ENCODE measurements around the gene UBXN1.
A peak's percentile ranks its signal among the peaks of the same experiment; 100 is the strongest.

Gene UBXN1, protein sequence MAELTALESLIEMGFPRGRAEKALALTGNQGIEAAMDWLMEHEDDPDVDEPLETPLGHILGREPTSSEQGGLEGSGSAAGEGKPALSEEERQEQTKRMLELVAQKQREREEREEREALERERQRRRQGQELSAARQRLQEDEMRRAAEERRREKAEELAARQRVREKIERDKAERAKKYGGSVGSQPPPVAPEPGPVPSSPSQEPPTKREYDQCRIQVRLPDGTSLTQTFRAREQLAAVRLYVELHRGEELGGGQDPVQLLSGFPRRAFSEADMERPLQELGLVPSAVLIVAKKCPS

DNA sequence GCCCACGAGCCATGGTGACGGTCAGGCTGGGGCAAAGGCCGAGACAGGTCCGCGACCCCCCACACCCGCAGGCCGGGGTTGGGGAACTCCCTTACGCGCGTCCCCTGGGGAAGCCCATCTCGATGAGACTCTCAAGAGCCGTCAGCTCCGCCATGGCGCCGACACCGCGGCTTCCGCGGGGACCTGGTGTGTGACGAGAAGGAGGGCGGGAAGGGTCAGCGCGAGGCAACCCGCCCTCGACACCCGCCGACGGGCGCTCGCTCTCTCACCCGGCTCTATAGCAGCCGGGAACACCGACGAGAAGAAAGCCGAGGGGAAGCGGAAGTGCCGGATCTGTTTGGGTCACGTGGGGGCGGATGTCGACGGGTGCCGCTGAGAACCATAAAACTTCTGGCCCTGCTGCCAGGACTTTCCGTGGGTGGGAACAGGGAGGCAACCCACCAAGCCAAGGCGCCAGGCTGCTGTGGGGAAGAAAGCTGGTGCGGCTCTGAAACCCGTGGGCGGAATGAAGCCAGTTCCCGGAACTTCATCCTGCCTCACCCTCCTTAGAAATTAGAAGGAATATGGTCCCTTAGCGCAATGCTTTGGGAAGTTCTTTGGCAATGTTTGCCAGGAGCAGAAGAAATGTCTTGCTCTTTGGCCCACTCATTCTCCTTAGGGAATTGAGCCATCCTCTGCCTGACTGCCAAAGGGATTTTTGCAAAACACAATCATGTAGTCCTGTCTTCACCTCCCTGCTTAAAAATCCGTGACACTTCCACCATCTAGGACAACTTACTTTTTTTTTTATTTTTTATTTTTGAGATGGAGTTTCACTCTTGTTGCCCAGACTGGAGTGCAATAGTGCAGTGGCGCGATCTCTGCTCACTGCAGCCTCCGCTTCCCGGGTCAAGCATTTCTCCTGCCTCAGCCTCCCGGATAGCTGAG, at the start of gene UBXN1:
Gene UBXN1 (minus strand): TSS at position 304 of the 927 bp plus-strand sequence. CDS start 150 bp downstream, at position 154.
- DNase-seq, result peak; percentile 79

DNA sequence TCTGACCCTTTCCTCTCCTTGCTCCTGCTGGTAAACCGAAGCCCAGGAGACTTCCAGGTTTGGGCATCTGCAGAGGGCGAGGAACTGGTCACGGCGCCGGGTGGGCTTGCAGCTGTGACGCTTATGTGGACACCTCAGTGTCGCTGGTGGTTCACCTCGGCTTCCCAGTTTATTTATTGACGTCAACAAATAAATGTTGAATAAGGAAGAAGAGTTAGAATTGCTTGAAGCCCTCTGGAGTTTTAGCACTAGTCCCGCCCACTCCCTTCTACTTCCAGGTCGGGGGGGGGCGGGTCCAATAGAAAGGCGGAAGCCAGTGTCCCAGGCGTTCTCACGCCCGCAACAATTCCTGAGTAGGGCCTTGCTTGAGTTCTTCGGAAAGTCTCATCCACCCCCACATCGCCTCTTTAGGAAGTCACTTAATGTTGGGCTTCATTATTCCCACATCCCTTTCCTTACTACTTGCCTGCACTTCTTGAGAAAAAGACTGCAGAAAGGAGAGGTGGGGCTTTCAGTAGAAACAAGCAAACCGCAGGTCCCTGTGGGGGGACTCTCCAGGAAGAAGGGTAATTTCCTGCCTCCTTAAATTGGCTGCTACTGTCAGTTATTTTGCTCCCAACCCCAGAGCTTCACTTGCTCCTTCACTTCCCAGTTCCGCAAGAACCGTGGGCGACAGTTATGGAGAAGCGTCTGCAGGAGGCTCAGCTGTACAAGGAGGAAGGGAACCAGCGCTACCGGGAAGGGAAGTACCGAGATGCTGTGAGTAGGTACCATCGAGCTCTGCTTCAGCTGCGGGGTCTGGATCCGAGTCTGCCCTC, 49.5 kb upstream of the UBXN1 start, which contains the start of gene TTC9C:
Gene TTC9C (plus strand): TSS at position 316 of the 818 bp plus-strand sequence. CDS start 363 bp downstream, at position 679.
- peak; percentile 82 for DNase-seq

DNA sequence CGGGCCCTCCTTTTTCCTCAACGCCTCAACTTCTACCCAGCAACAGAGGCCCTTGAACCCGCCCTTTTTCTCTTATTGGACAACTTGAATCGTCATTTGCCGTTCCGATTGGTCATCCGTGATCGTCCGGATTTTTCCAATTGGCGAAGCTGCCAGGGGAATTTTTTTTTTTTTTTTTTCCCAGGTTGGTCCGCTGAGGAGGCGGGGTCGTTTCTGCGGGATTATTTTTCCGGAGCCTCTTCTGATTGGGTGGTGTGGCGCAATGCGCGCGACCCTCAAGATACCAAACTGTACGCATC, 48.9 kb upstream of the UBXN1 start:
- peak; percentile 91 for DNase-seq

DNA sequence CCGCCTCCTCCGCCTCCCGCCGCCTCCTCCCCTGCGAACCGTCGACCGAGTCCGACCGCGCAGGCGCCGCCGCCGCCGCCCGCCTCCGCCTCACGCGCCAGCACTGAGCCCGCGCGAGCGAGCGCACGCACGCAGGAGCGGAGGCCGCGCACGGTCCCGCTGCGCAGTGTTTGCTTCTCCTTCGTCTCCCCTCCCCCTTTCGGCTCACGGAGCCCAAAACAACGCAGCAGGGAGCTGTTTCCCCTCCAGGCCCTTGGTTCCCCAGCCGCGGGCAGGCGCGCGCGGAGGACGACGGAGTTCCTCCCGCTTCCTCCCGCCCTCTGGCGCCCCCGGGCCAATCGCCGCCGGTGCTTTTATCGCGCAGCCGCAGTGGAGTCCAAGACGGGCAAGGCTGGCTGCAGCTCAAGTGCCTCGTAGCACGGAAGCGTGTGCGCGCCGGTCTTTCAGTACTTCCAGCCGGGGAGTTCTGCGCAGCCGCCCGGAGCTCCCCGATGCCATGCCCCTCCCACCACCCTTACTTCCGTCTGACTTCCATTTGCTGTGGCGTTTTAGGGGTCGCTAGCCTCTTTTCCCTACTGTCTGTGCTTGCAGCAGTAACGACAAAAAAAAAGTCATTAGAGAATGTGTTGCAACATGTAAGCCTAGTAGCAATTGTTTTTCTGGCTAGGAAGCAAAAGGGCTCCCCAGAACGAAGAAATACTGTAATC, 48.4 kb upstream of the UBXN1 start, which contains the start of gene HNRNPUL2:
Gene HNRNPUL2 (minus strand): TSS at position 293 of the 707 bp plus-strand sequence. CDS start 301 bp downstream, outside the sequence.
- peak; percentile 100 for DNase-seq

DNA sequence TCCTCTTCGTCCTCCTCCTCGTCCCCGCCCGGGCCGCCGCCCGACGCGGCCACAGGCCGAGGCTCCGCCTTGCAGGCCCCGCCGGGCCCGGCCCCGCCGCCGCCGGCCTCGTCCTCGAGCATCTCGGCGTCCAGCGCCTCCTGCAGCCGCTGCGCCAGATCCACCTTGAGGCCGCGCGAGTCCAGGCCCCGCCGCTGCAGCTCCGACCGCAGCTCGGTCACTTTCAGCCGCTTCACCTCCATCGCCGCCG, 48.0 kb upstream of the UBXN1 start:
- DNase-seq, result no peak

DNA sequence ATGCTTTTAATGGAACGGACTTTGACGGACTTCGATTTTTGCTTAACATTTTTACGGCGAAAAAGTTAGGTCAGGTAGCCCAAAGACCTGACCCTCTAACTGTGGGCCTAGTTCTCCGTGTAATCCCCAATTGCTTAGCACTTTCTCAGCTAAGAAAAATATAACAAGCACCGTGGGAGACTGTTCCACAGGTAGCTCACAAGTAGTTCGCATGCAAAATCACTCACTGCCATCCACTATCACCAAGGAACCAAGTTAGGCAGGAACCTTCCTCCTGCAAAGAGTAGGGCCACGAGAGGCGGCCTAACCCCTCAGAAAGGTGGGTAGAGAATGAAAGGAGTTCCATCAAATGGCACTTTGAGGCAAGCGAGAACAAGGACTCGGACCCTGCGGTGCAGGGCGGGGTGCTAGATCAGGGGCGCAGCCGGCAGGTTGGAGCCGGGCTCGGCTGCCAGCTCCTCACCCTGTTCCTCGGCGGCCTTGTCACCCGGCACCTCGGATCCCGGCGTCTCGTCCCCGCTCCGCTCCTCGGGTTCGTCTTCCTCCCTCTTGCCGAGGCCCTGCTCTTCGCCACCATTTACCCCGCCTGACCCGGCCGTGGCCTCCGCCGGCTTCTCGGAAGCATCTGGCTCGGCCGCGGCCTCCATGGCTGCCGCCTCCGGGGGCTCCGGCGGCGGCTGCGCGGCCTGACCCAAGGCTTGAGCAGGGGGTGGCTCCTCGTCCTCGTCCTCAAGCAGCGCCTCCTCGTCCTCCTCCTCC, 47.5 kb upstream of the UBXN1 start:
- DNase-seq, result no peak

DNA sequence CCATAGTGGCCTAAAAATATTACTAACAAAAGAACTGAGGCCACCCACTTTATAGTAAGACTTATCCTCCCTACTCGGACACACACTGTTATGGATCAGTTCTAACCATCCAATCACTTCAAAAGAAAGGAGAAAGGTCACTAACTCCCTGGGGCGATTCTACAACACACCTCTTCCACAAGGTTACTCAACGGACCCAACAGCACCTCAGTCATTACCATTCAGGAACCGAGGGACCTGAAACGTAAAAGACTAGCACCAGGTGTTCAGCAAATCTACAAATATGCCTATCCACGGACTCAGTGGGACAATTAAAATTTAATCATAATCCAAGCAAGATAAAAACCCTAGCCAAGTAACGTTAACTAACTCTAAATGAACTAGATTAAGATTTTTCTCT, 46.8 kb upstream of the UBXN1 start:
- DNase-seq, result no peak

DNA sequence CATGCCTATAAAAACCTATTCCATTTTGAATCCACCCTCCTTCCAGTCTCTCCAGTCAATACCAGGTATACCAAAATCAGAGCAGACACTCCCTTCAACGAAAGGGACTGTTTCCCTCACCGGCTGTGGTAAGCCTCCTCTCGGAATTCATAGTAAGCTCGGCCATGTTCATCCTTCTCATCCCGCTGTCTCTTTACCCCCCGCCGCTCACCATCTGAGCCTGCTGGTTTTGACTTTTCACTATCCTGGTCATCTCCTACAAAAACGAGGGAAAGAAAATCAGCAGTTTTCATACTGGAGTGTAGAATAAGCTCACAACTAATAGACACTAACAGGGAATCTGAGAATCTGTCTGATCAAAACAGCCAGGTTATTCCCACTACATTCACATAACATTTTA, 45.3 kb upstream of the UBXN1 start:
- no peak for DNase-seq

DNA sequence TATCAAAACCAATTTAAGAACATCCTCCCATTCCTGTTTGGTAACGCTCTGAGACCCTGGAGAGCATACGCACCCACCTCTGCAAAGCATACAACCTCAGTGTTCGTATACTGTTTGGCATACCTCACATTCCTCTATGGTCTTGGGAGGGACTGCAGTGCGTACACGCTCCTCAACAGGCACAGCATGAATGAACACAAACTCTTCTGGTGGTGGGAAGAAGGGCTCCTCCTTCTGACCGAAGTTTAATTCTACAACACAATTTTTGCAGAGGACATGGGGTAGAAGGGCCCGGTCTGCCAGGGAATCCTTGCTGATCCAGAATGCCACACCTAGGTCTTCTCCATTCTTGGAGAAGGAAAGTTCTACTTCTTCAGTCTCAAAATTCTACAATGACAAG, 43.1 kb upstream of the UBXN1 start:
- peak; percentile 3 for DNase-seq

DNA sequence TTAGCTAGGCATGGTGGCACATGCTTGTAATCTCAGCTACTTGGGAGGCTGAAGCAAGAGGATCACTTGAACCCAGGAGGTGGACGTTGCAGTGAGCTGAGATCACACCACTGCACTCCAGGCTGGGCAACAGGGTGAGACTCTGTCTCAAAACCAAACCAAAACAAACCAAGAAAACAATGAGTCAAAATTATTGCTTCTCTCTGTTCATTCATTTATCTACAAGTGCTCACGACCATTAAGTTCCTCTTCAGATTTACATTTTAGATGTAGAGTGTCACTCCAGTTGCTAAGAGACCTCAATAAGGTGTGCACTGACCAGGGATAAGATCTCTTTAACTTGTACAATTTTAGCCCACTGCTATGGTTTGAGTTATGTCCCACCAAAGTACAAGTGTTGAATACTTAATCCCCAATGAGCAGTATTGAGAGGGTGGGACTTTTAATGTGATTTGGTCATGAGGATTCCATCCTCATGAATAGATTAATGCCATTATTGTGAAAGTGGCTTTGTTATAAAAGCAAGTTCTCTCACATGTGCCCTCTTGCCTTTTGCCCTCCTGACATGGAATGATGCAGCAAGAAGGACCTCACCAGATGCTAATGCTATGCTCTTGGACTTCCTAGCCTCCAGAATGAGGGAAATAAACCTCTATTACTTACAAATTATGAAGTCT, 40.6 kb upstream of the UBXN1 start:
- DNase-seq, result no peak

DNA sequence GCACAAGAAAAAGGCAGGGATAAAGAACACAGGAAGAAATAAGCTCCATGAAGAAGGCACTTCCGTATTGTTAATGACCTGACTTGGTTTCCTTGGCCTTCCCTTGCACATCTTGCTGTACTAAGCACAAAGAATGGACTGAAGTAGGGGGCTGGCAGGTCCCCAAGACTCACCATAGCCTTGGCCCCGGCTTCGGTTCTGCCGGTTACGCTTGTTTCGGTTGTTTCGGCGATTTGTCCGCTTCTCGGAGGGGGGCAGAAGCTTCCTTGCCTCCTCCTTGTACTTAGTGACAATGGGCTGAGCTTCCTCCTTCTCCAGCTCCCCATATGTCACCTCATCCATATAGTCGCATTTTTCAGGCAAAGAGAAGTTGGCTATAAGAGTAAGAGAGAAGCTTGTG, 37.9 kb upstream of the UBXN1 start:
- no peak for DNase-seq

DNA sequence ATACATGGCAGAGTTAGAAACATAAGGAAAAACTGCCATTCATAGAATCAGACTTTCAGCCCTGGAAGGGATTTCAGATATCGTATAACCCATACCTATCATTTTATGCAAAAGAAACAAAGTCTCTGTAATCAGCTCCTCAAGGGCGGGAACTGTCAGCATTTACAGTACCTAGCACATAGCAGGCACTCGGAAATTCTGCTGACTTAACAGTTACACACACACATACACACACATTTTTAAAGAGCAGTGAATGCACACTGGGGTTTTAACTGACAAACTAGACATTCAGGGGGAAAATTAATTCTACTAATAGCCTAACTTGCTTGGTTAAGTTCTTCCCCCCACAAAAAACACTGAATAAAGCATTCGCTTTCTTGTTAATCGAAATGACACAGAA, 37.3 kb upstream of the UBXN1 start:
- DNase-seq, result no peak

DNA sequence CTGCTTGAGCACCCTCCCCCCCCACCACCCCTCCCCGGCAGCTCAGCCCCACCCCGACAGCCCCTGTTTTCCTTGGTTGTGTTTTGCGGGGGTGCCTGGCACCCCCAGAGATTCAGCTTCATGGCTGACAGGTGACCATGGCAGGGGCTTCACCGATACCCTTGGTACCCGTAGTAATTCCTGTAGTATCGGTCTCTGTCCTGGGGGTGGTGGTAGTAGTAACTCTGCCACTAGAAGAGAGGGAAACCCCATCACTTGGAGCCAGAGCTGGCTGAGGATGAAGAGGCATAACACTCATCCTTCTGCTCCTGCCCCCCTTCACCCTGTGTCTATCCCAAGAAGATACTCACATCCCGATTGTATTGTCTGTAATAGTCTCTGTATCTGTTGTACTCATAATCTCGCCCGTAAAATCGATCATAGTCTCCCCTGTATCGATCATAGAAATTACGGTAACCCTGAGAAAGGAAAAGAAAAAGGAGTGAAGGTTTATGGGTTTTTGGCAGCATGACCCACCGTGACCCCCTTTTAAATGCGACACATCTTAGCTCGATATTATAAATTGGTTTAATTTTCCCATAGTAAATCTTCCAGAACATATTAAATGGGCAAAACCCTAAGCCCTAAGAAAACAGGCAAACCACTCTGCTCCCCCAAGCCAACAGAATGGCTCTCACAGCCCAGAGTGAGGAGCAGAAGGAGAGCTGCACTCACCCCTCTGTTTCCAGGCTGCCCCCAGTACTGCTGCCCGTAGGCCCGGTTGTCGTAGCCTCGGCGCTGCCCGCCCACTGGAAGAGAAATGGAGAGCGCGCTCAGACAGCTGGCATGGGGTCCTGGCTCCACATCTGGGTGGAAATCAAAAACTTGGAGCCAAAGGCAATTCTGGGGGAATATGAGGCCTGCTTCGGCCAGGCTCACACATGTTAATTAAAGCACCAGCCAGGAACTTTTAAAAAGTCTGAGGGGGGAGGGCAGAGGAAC, 36.6 kb upstream of the UBXN1 start:
- no peak for DNase-seq

DNA sequence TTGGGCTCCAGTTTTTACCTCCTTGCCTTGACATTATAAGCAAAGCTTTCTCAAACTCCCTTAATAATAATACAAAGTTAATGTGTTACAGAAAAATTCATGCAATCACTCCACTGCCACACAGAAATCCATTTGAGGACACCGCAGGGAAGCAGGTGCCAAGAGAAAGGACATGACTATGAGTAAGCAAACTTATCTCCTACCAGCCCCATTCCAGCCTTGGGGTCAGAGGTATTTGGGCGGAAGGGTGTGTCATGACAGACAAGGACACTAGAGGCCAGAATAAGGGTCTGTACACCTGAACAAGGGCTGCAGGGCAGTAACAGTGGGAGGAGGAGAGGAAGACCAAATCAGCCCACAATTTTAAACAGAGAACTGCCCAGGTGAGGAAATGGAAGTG, 34.5 kb upstream of the UBXN1 start:
- no peak for DNase-seq

DNA sequence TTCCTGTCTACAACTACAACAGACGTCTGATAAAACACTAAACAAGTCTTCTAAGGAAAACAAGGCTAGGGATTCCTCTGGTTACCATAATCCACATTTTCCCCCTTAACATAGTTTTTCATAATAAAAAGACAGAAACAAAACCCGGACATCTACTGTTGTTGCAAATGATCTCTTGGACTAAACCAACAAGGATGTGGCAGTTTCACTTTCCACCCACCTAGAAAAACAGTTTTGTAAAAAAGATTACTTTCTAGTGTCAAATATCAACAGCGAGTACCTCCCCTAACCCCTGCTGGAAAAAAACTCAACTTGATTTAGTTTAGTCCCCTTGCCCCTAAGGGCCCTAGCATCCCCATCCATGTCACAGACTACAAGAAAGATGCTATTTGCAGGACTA, 34.0 kb upstream of the UBXN1 start:
- no peak for DNase-seq

DNA sequence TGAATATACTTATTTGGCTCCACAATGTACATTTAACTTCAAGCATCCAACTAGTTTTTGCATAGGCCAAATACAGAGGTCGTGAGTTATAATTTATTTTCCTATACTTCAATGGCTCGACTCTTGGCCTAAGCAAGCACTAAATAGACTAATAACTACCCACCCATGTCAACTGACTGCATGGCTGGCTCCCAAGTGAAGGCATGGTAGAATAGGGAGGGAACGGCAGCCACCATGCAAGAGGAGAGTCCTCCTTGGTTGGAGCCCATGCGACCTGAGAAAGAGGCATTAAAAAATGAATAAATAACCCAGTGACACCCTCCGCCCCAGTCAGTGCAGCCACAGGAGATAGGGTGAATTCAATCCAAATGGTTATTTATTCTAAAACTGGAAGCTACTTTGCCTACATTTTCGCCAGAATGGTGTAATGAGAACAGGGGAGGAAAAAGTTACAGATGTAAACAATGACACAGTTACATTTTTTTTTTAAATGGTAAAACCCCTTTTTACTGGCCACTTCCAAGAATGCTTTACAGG, 33.5 kb upstream of the UBXN1 start:
- no peak for DNase-seq

DNA sequence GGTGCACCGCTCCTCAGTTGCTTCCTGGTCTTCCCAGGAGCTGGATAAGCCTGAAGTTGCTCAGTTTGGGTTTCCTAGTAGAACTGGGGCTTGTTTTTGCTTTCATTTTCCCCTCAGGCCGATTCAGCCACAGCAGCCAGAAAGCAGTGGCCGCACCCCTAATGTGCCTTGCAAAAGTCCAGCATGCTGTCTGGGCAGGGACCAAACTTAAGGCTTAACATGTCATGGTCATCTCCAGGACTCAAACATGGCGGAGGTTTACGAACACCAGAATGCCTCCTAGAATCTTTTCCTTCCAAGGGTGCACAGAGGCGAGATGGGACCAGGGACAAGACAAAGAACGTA, 31.1 kb upstream of the UBXN1 start:
- DNase-seq, result no peak

DNA sequence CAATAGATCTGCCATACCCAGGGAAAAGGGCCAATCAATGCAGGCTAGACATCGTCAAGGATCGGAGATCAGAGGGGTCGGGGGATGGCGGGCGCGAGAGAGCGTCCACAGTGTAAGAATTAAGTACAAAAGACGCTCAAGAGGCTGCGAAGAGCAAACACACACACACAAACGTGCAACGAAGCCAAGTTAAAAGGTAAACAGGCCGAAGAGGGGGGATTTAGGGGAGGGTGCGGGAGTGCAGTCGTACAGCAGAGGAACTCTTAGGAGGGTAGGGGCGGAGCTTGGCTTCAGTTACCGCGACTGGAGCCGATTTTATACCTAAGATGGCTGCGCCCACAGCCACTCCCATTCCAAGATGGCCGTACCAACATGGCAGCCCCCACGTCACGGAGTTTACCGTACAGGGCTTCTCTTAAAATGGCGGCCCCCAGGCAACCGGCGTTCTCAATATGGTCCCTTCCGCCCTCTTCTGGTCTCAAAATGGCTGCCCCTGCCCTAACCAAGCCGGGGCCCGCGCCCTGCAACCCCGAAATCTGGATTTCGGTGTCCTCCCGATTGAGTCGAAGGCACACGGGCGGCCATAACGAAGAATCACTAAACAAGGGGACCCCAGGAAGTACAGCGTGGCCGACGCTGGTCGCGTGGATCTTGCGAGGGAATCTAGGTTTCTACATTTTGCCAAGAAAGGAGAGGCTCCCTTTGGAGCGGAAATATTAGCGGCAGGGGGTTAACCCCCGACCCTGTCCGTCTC, 30.6 kb upstream of the UBXN1 start:
- DNase-seq, result peak; percentile 95

DNA sequence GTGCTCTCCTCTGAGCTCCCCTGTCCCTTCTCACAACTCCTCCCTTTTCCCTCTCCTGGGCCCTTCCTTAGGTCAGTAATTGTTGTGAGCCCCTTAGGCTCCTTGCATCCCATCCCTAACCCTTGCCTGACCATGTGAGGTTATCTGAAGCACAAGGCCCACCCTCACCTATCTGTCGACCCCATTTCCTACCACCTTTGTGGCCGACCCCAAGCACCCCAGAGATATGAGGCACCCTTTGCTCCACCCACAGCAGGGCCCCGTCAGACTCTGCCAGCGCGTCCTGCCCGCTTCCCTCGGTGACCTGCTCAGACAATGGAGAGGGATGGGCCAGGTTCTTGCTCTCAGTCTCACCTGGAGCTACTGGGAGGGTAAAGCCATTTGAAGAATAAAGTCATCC, 29.9 kb upstream of the UBXN1 start:
- no peak for DNase-seq
